Thyroid gland (tissue), 4 donors: ENCODE data around the gene PANX1. TPM values are rescaled to one million over a fixed set of nuclear protein-coding genes. Genes with fewer than 3 reads are reported as not detected.
"Not testable (repeated sequence)": the region's sequence is repeated elsewhere in the genome, so short reads cannot be mapped to it uniquely, and the experiment has no call there.

Source experiments
- DNase-seq, 2 donors: peaks; one replicate each; pipeline ENCODE4 v3.0.0-alpha.2; 2019
- H3K27ac ChIP-seq, 3 donors: fragments of 200-600 bp; sonication (generic); 1 replicate in 2 of 3; 2 replicates in 1 of 3; pipeline ENCODE4 v1.5.1; 2016 to 2019; ENCODE audit warnings: mild to moderate bottlenecking in 1 of 3, moderate library complexity in 1 of 3
- H3K27me3 ChIP-seq: fragments of 200-600 bp; sonication (generic); one replicate; pipeline ENCODE4 v1.5.1; 2019
- H3K36me3 ChIP-seq, 2 donors: fragments of 200-600 bp; sonication (generic); one replicate each; pipeline ENCODE4 v1.5.1; 2016 to 2019
- H3K4me1 ChIP-seq, 2 donors: fragments of 200-600 bp; sonication (generic); one replicate each; pipeline ENCODE4 v1.5.1; 2017 to 2019
- H3K4me3 ChIP-seq, 3 donors: fragments of 200-600 bp; sonication (generic); replicated peaks in 1 of 3; 1 replicate in 2 of 3; 2 replicates in 1 of 3; pipeline ENCODE4 v1.5.1; 2016; ENCODE audit warnings: mild to moderate bottlenecking in 1 of 3
- H3K9me3 ChIP-seq: fragments of 200-600 bp; sonication (generic); one replicate; pipeline ENCODE4 v1.5.1; 2017
- CTCF ChIP-seq, 6 experiments: fragments of 200-600 bp in 3 of 6; fragments of 450-650 bp in 3 of 6; sonication (generic) in 3 of 6; IDR thresholded peaks; one replicate each; pipeline ENCODE4 v1.5.1; 2016 to 2019; ENCODE audit warnings: antibody characterized with exemption in 6 of 6, mild to moderate bottlenecking in 2 of 6, inconsistent platforms in 1 of 6, moderate library complexity in 1 of 6
- POLR2A ChIP-seq, 2 donors: fragments of 450-650 bp; IDR thresholded peaks; one replicate each; pipeline ENCODE4 v1.6.1; 2017; ENCODE audit warnings: antibody characterized with exemption in 2 of 2, mild to moderate bottlenecking in 2 of 2, moderate library complexity in 1 of 2
- WGBS, 2 donors: methylation state at CpG; one replicate each; pipeline ENCODE4 v1.1.5; 2017; 5-methylcytosine and 5-hydroxymethylcytosine counted together
- intact Hi-C: fragments of 100-400 bp; cut with DNase I; formaldehyde crosslinking; loops from one replicate; pipeline ENCODE4 v1.15.1; 2023
- total RNA-seq, 4 donors: library from RNA; depleted of rRNA; stranded (reverse); fragments of >200 nt; gene quantifications; one replicate each; pipeline ENCODE4 v1.2.3, GENCODE V29; 2016

PANX1 gene
- total RNA-seq, 4 donors from 2014 or later: 18.4 to 21.7 (median 19.1) TPM

- Histone ChIP-seq H3K9me3 (no peaks in the 10 kb centered on the region), H3K4me3 (no peak overlapping the region), H3K36me3 (no peaks in the 10 kb centered on the region), H3K27ac (no peak overlapping the region), H3K27me3 (no peaks in the 10 kb centered on the region), H3K4me1 (peaks cover 22 to 43% of the 10 kb centered on the region in 2 donors)
- no peak for DNase-seq
- TF ChIP-seq CTCF (IDR thresholded peaks at IDR 0.05) (no peak), POLR2A (IDR thresholded peaks at IDR 0.05) (no peak)
- WGBS, 2 donors: 86 to 90% methylated on average over 3 of the region's 3 CpGs
- intact Hi-C loops: no loop called here
Observed at GRCh38 chr11:94154095-94154856, 25.6 kb downstream of the PANX1 start.

- H3K27me3 ChIP-seq, DNase-seq, H3K9me3 ChIP-seq, H3K27ac ChIP-seq, intact Hi-C loops, H3K4me3 ChIP-seq, H3K36me3 ChIP-seq: not testable (repeated sequence)
- 95 to 98% methylated on average over 3 of the region's 3 CpGs for WGBS, 2 donors
- H3K4me1 ChIP-seq: peaks cover 9 to 22% of the 10 kb centered on the region in 2 donors
Observed at GRCh38 chr11:94157339-94157738, 28.7 kb downstream of the PANX1 start.

- Histone ChIP-seq H3K4me3 (no peak overlapping the region), H3K4me1 (peaks cover 0 to 4% of the 10 kb centered on the region in 2 donors), H3K27me3 (no peaks in the 10 kb centered on the region), H3K9me3 (no peaks in the 10 kb centered on the region), H3K36me3 (no peaks in the 10 kb centered on the region), H3K27ac (no peak overlapping the region)
- no peak for DNase-seq
- intact Hi-C loops: no loop called here
- WGBS, 2 donors: 91 to 100% methylated on average over 1 of the region's 1 CpG
- TF ChIP-seq POLR2A (IDR thresholded peaks at IDR 0.05) (no peak), CTCF (IDR thresholded peaks at IDR 0.05) (no peak)
Observed at GRCh38 chr11:94168882-94169281, 40.2 kb downstream of the PANX1 start.

GRCh38 chr11:94169516-94169915 lies 40.9 kb downstream of the PANX1 start:
- TF ChIP-seq CTCF (IDR thresholded peaks at IDR 0.05): no peak
- TF ChIP-seq POLR2A (IDR thresholded peaks at IDR 0.05): no peak
- 92 to 94% methylated on average over 4 of the region's 4 CpGs for WGBS, 2 donors
- no peak for DNase-seq
- no peak overlapping the region for H3K27ac ChIP-seq
- H3K4me3 ChIP-seq: no peak overlapping the region
- H3K36me3 ChIP-seq: no peaks in the 10 kb centered on the region
- peaks cover 0 to 4% of the 10 kb centered on the region in 2 donors for H3K4me1 ChIP-seq
- intact Hi-C loops: no loop called here
- H3K27me3 ChIP-seq: no peaks in the 10 kb centered on the region
- no peaks in the 10 kb centered on the region for H3K9me3 ChIP-seq

GRCh38 chr11:94169930-94170545 lies 41.4 kb downstream of the PANX1 start:
- DNase-seq: no peak
- Histone ChIP-seq H3K27ac (no peak overlapping the region), H3K36me3 (no peaks in the 10 kb centered on the region), H3K9me3 (no peaks in the 10 kb centered on the region), H3K27me3 (no peaks in the 10 kb centered on the region), H3K4me3 (no peak overlapping the region), H3K4me1 (peaks cover 0 to 4% of the 10 kb centered on the region in 2 donors)
- 91 to 93% methylated on average over 8 of the region's 8 CpGs for WGBS, 2 donors
- intact Hi-C loops: loop anchor here (5.0 to 10.0 kb wide), 2 partner anchors 255 to 327 kb away; no protein-coding TSS in a partner anchor
- no peak for TF ChIP-seq POLR2A (IDR thresholded peaks at IDR 0.05)
- no peak for TF ChIP-seq CTCF (IDR thresholded peaks at IDR 0.05)
